Measurements from ENCODE around the gene TTC28.
"Not testable (repeated sequence)": the region's sequence is repeated elsewhere in the genome, so short reads cannot be mapped to it uniquely, and the experiment has no call there.

The TTC28 gene

GRCh38 chr22:28072066-28072465, 607.6 kb downstream of the TTC28 start:
- no peaks in the 10 kb centered on the region for H3K36me3 ChIP-seq
- H3K9me3 ChIP-seq: no peaks in the 10 kb centered on the region
- H3K4me2 ChIP-seq: no peak overlapping the region
- H4K20me1 ChIP-seq: no peaks in the 10 kb centered on the region
- no peak overlapping the region for H3K4me3 ChIP-seq
- H3K27ac ChIP-seq: no peak overlapping the region
- no peak overlapping the region for H3K9ac ChIP-seq
- H3K27me3 ChIP-seq: no peaks in the 10 kb centered on the region
- no peak for TF ChIP-seq Cebpa-rat (IDR thresholded peaks at IDR 0.05)
- H3K4me1 ChIP-seq: no peaks in the 10 kb centered on the region

- Histone ChIP-seq H3K9me3 (no peaks in the 10 kb centered on the region), H3K4me3 (no peak overlapping the region), H3K9ac (no peak overlapping the region), H4K20me1 (no peaks in the 10 kb centered on the region), H3K36me3 (no peaks in the 10 kb centered on the region), H3K4me2 (no peak overlapping the region), H3K27me3 (no peaks in the 10 kb centered on the region), H3K4me1 (no peaks in the 10 kb centered on the region), H3K27ac (no peak overlapping the region)
- no peak for TF ChIP-seq Cebpa-rat (IDR thresholded peaks at IDR 0.05)
Observed at GRCh38 chr22:28068826-28069225, 610.8 kb downstream of the TTC28 start.

- TF ChIP-seq Cebpa-rat (IDR thresholded peaks at IDR 0.05): no peak
- Histone ChIP-seq H3K36me3 (no peaks in the 10 kb centered on the region), H3K4me2 (no peak overlapping the region)
Observed at GRCh38 chr22:28064920-28065319, 614.7 kb downstream of the TTC28 start.

GRCh38 chr22:28063656-28064055, 616.0 kb downstream of the TTC28 start:
- no peaks in the 10 kb centered on the region for H3K27me3 ChIP-seq
- no peaks in the 10 kb centered on the region for H3K36me3 ChIP-seq
- peaks cover 8% of the 10 kb centered on the region for H3K9me3 ChIP-seq

More at GRCh38 chr22:28064920-28065319, 614.7 kb downstream of the TTC28 start:
- Histone ChIP-seq H3K9me3 (peaks cover 8% of the 10 kb centered on the region), H3K27me3 (no peaks in the 10 kb centered on the region), H3K9ac (no peak overlapping the region), H4K20me1 (no peaks in the 10 kb centered on the region), H3K4me3 (no peak overlapping the region), H3K4me1 (no peaks in the 10 kb centered on the region), H3K27ac (no peak overlapping the region)

GRCh38 chr22:28060594-28060993, 619.0 kb downstream of the TTC28 start:
- H3K4me3 ChIP-seq, H3K36me3 ChIP-seq, H3K9me3 ChIP-seq, H3K27ac ChIP-seq, H3K4me2 ChIP-seq, H3K27me3 ChIP-seq, H4K20me1 ChIP-seq, H3K9ac ChIP-seq, H3K4me1 ChIP-seq: not testable (repeated sequence)

More at GRCh38 chr22:28063656-28064055, 616.0 kb downstream of the TTC28 start:
- no peaks in the 10 kb centered on the region for H4K20me1 ChIP-seq
- no peak overlapping the region for H3K27ac ChIP-seq
- no peak overlapping the region for H3K4me2 ChIP-seq
- H3K9ac ChIP-seq: no peak overlapping the region
- no peaks in the 10 kb centered on the region for H3K4me1 ChIP-seq
- H3K4me3 ChIP-seq: no peak overlapping the region
- TF ChIP-seq Cebpa-rat (IDR thresholded peaks at IDR 0.05): no peak

- no peaks in the 10 kb centered on the region for H4K20me1 ChIP-seq
Observed at GRCh38 chr22:28058036-28058435, 621.6 kb downstream of the TTC28 start.

DNA sequence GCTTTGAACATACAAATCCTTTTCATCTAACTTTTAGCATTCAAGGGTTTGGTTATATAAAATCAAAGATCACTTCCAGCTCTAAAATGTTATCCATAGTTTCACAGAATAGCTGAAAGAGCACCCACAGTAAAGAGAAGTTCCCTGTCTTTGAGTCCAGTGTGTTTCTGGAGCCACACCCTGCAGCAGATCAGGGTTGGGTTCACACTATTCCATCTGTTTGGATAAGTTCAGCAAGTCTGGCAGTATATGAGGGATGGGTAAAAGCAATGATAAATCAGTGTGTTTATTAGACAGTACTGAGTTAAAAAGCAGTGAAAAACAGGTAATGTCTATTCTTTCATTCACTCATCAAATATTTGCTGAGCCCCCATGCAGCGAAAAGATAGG, 624.8 kb downstream of the TTC28 start:
- no peak overlapping the region for H3K4me3 ChIP-seq
- H3K27ac ChIP-seq: no peak overlapping the region
- no peaks in the 10 kb centered on the region for H3K4me1 ChIP-seq
- TF ChIP-seq Cebpa-rat (IDR thresholded peaks at IDR 0.05): no peak
- H3K9me3 ChIP-seq: no peaks in the 10 kb centered on the region
- H3K36me3 ChIP-seq: no peaks in the 10 kb centered on the region
- no peak overlapping the region for H3K9ac ChIP-seq
- no peaks in the 10 kb centered on the region for H4K20me1 ChIP-seq
- H3K4me2 ChIP-seq: no peak overlapping the region
- H3K27me3 ChIP-seq: no peaks in the 10 kb centered on the region

More at GRCh38 chr22:28058036-28058435, 621.6 kb downstream of the TTC28 start:
- no peak overlapping the region for H3K4me3 ChIP-seq
- TF ChIP-seq Cebpa-rat (IDR thresholded peaks at IDR 0.05): no peak
- no peaks in the 10 kb centered on the region for H3K36me3 ChIP-seq
- H3K9ac ChIP-seq: no peak overlapping the region
- peaks cover 8% of the 10 kb centered on the region for H3K9me3 ChIP-seq
- no peak overlapping the region for H3K27ac ChIP-seq
- no peaks in the 10 kb centered on the region for H3K4me1 ChIP-seq
- H3K27me3 ChIP-seq: no peaks in the 10 kb centered on the region
- H3K4me2 ChIP-seq: no peak overlapping the region

DNA sequence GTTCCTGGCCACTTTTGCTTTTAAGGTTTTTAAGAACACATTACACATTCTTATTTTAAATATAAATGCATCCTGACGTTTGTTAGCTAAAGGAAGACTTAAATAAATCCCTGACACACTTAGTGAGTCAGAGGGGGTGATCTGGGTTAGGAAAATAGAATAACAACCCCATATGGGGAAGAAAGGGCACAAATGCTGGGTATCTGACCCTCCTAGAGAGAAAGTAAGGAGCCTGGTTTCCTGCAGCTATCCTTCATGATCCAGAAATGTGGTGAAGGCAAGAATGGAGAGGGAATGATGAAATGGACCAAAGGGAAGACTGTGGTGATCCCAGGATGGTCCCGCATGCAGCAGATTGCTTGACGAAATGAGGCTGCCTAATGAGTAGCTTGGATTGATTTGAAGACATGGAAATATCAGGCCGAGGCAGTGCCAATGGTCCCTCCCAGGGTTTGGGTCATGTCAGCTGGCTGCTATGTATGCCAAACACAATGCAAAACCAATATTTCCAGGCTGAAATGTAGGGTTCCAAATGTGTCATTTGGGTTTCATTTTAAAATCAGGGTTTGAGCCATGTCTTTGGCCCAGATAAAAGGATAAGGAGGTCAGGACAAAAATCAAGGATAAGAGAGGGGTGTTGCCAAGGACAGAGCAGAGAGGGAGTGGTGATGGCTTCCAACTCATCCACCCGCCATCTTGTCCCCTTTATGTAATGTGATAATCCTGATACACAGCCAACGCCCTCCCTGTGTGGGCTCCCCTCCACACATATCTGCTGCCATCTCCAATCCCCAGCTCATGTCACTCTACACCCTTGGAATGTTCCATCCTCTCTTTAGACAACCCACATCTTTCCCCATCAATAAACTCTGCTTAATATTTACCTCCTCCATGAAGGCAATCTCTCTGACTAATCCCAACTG, 625.5 kb downstream of the TTC28 start:
- Histone ChIP-seq H3K36me3 (no peaks in the 10 kb centered on the region), H3K4me1 (no peaks in the 10 kb centered on the region), H3K4me3 (no peak overlapping the region), H3K9me3 (no peaks in the 10 kb centered on the region), H3K27ac (no peak overlapping the region), H3K9ac (no peak overlapping the region), H3K4me2 (no peak overlapping the region), H3K27me3 (no peaks in the 10 kb centered on the region), H4K20me1 (no peaks in the 10 kb centered on the region)
- TF ChIP-seq Cebpa-rat (IDR thresholded peaks at IDR 0.05): no peak

GRCh38 chr22:28052825-28053269, 626.8 kb downstream of the TTC28 start:
- H3K36me3 ChIP-seq: no peaks in the 10 kb centered on the region
- H3K4me2 ChIP-seq: no peak overlapping the region
- H3K4me1 ChIP-seq: no peaks in the 10 kb centered on the region
- H4K20me1 ChIP-seq: no peaks in the 10 kb centered on the region
- H3K9me3 ChIP-seq: no peaks in the 10 kb centered on the region
- no peak overlapping the region for H3K27ac ChIP-seq
- TF ChIP-seq Cebpa-rat (IDR thresholded peaks at IDR 0.05): no peak
- no peak overlapping the region for H3K4me3 ChIP-seq
- H3K27me3 ChIP-seq: no peaks in the 10 kb centered on the region
- no peak overlapping the region for H3K9ac ChIP-seq

DNA sequence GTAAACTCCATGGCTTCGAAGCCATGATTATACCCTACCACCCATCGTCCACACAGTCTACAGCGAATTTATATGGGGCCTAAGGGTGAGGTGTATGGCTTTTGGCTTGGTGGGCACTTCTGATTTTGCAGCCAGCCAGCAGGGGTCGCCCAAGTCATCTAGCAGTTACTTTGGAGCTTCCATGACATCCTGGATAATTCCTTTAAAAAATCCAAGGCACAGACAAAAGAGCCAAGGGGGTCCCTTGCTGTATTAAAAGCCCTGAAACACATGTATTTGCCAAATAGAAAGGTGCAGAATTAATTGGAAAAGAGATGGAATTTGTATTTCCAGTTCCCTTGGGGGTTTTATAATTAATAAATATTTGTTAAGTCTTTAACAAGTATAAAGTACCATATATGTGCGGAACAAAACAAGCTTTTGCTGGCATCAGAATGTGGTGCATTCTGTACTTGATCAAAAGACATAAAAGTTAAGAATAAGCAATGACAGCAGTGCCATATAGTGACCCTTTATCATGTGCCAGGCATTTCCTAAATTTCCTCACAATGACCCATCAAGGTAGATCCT, 627.8 kb downstream of the TTC28 start:
- Histone ChIP-seq H3K4me2 (no peak overlapping the region), H3K27ac (no peak overlapping the region), H3K36me3 (no peaks in the 10 kb centered on the region), H3K4me3 (no peak overlapping the region), H3K4me1 (no peaks in the 10 kb centered on the region), H4K20me1 (no peaks in the 10 kb centered on the region), H3K9me3 (no peaks in the 10 kb centered on the region), H3K27me3 (no peaks in the 10 kb centered on the region), H3K9ac (no peak overlapping the region)
- TF ChIP-seq Cebpa-rat (IDR thresholded peaks at IDR 0.05): no peak

All from BLaER1 (cell line).